ENCODE results near the gene C1orf167.

Gene C1orf167

GRCh38 chr1:11833900-11834299, 71.9 kb downstream of the C1orf167 start:
- TF ChIP-seq, protein P1, sequence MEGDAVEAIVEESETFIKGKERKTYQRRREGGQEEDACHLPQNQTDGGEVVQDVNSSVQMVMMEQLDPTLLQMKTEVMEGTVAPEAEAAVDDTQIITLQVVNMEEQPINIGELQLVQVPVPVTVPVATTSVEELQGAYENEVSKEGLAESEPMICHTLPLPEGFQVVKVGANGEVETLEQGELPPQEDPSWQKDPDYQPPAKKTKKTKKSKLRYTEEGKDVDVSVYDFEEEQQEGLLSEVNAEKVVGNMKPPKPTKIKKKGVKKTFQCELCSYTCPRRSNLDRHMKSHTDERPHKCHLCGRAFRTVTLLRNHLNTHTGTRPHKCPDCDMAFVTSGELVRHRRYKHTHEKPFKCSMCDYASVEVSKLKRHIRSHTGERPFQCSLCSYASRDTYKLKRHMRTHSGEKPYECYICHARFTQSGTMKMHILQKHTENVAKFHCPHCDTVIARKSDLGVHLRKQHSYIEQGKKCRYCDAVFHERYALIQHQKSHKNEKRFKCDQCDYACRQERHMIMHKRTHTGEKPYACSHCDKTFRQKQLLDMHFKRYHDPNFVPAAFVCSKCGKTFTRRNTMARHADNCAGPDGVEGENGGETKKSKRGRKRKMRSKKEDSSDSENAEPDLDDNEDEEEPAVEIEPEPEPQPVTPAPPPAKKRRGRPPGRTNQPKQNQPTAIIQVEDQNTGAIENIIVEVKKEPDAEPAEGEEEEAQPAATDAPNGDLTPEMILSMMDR (IDR thresholded peaks at IDR 0.05; ENCODE audit: low read depth, low read length, missing control alignments): no peak
- H3K4me3 ChIP-seq (replicated peaks; ENCODE audit: low read depth, low read length): no peak overlapping the region
- no peak for DNase-seq (ENCODE audit: extremely low read depth, low read depth)

DNA sequence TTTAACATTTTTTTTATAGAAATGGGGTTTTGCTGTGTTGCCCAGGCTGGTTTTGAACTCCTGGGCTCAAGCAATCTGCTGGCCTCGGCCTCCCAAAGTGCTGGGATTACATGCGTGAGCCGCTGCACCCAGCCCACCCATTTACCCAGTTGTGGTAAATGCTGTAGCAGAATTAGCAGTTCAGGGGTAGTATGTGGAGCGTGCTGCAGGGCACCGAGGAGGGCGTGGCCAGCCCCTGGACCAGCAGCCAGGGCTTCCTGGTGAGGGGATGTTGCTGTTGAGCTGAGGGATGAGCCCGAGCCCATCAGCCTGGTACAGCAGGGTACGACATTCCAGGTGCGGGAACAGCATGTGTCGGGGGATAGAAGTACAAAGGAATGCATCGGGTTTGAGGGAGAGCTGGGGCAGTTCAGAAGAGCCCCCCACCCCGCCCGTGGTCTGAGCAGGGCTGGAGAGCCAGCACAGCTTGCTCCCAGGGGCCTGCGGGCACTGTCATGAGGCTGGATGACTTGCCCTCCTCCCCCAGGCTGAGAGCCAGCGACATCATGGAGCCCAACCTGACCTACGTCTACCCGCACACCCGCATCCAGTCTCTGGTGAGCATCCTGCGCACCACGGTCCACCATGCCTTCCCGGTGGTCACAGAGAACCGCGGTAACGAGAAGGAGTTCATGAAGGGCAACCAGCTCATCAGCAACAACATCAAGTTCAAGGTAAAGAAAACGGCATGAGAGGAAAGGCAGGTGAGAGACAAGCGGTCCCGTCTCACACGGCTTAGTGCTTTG, 73.6 kb downstream of the C1orf167 start:
- H3K4me3 ChIP-seq (replicated peaks; ENCODE audit: low read depth, low read length): no peak overlapping the region
- DNase-seq (ENCODE audit: extremely low read depth, low read depth): no peak
- TF ChIP-seq, protein P1 (IDR thresholded peaks at IDR 0.05; ENCODE audit: low read depth, low read length, missing control alignments): no peak

GRCh38 chr1:11836955-11837766, 75.2 kb downstream of the C1orf167 start:
- H3K4me3 ChIP-seq (replicated peaks; ENCODE audit: low read depth, low read length): no peak overlapping the region
- TF ChIP-seq, protein P1 (IDR thresholded peaks at IDR 0.05; ENCODE audit: low read depth, low read length, missing control alignments): no peak
- no peak for DNase-seq (ENCODE audit: extremely low read depth, low read depth)

GRCh38 chr1:11837767-11838348, 75.9 kb downstream of the C1orf167 start:
- no peak overlapping the region for H3K4me3 ChIP-seq (replicated peaks; ENCODE audit: low read depth, low read length)
- TF ChIP-seq, protein P1 (IDR thresholded peaks at IDR 0.05; ENCODE audit: low read depth, low read length, missing control alignments): no peak
- no peak for DNase-seq (ENCODE audit: extremely low read depth, low read depth)

- no peak for DNase-seq (ENCODE audit: extremely low read depth, low read depth)
- TF ChIP-seq, protein P1 (IDR thresholded peaks at IDR 0.05; ENCODE audit: low read depth, low read length, missing control alignments): peak; percentile 100
- H3K4me3 ChIP-seq (replicated peaks; ENCODE audit: low read depth, low read length): no peak overlapping the region
Observed at GRCh38 chr1:11838349-11839272, 76.6 kb downstream of the C1orf167 start.
